Upper lobe of left lung (tissue), 4 donors: Measurements from ENCODE around the gene UCN2.
A peak's percentile ranks its signal among the peaks of the same experiment; 100 is the strongest.

Experiments
- CTCF ChIP-seq, 6 experiments: fragments of 450-650 bp in 4 of 6; fragments of 200-600 bp in 2 of 6; sonication (generic) in 2 of 6; IDR thresholded peaks; one replicate each; pipeline ENCODE4 v1.5.1; 2016 to 2019; ENCODE audit warnings: antibody characterized with exemption in 6 of 6
- EP300 ChIP-seq, 4 donors: sonication (generic); formaldehyde crosslinking; IDR thresholded peaks; one replicate each; pipeline ENCODE4 v1.5.1; 2017; ENCODE audit warnings: antibody characterized with exemption in 4 of 4, control low read depth in 2 of 4
- POLR2A ChIP-seq, 4 donors: fragments of 450-650 bp; IDR thresholded peaks; one replicate each; pipeline ENCODE4 v1.5.1; 2016 to 2017; ENCODE audit warnings: antibody characterized with exemption in 4 of 4, mild to moderate bottlenecking in 2 of 4
- POLR2AphosphoS5 ChIP-seq, 2 donors: sonication (generic); formaldehyde crosslinking; IDR thresholded peaks; one replicate each; pipeline ENCODE4 v1.5.1; 2017; ENCODE audit warnings: antibody characterized with exemption in 2 of 2

GRCh38 chr3:48548729-48549705, 14.6 kb downstream of the UCN2 start:
- TF ChIP-seq POLR2A (IDR thresholded peaks at IDR 0.05), result peak in 1 of 4 donors; percentile 24
- TF ChIP-seq CTCF (IDR thresholded peaks at IDR 0.05), result peak; percentile 93 to 97 (median 96)
- peak in 1 of 2 donors; percentile 72 for TF ChIP-seq POLR2AphosphoS5 (IDR thresholded peaks at IDR 0.05)
- no peak for TF ChIP-seq EP300 (IDR thresholded peaks at IDR 0.05)
